ENCODE measurements around the gene EFNA5.

EFNA5 gene

GRCh38 chr5:107449369-107449768, 221.4 kb downstream of the EFNA5 start:
- no peak overlapping the region for H3K4me3 ChIP-seq (ENCODE audit: low read depth, low read length)
- DNase-seq (ENCODE audit: low read depth): no peak
- TF ChIP-seq CTCF (IDR thresholded peaks at IDR 0.05; ENCODE audit: low read depth, low read length, missing control alignments): no peak
- in situ Hi-C loops (cut with HindIII; ENCODE audit: low sequenced_read_pairs): no loop called here

- no peak for TF ChIP-seq CTCF (IDR thresholded peaks at IDR 0.05; ENCODE audit: low read depth, low read length, missing control alignments)
- DNase-seq (ENCODE audit: low read depth): no peak
- in situ Hi-C loops (cut with HindIII; ENCODE audit: low sequenced_read_pairs): no loop called here
- no peak overlapping the region for H3K4me3 ChIP-seq (ENCODE audit: low read depth, low read length)
Measured at GRCh38 chr5:107447587-107447986, 223.2 kb downstream of the EFNA5 start.

- DNase-seq (ENCODE audit: low read depth): no peak
- no peak for TF ChIP-seq CTCF (IDR thresholded peaks at IDR 0.05; ENCODE audit: low read depth, low read length, missing control alignments)
- H3K4me3 ChIP-seq (ENCODE audit: low read depth, low read length): no peak overlapping the region
- in situ Hi-C loops (cut with HindIII; ENCODE audit: low sequenced_read_pairs): no loop called here
Measured at GRCh38 chr5:107446972-107447371, 223.8 kb downstream of the EFNA5 start.

GRCh38 chr5:107444300-107444699, 226.4 kb downstream of the EFNA5 start:
- DNase-seq (ENCODE audit: low read depth): no peak

GRCh38 chr5:107443897-107444296, 226.8 kb downstream of the EFNA5 start:
- in situ Hi-C loops (cut with HindIII; ENCODE audit: low sequenced_read_pairs): no loop called here

More at GRCh38 chr5:107444300-107444699, 226.4 kb downstream of the EFNA5 start:
- no peak overlapping the region for H3K4me3 ChIP-seq (ENCODE audit: low read depth, low read length)
- no peak for TF ChIP-seq CTCF (IDR thresholded peaks at IDR 0.05; ENCODE audit: low read depth, low read length, missing control alignments)
- in situ Hi-C loops (cut with HindIII; ENCODE audit: low sequenced_read_pairs): no loop called here

GRCh38 chr5:107442452-107442851, 228.3 kb downstream of the EFNA5 start:
- in situ Hi-C loops (cut with HindIII; ENCODE audit: low sequenced_read_pairs): no loop called here
- no peak overlapping the region for H3K4me3 ChIP-seq (ENCODE audit: low read depth, low read length)
- TF ChIP-seq CTCF (IDR thresholded peaks at IDR 0.05; ENCODE audit: low read depth, low read length, missing control alignments): no peak
- DNase-seq (ENCODE audit: low read depth): no peak

More at GRCh38 chr5:107443897-107444296, 226.8 kb downstream of the EFNA5 start:
- no peak overlapping the region for H3K4me3 ChIP-seq (ENCODE audit: low read depth, low read length)
- no peak for DNase-seq (ENCODE audit: low read depth)
- no peak for TF ChIP-seq CTCF (IDR thresholded peaks at IDR 0.05; ENCODE audit: low read depth, low read length, missing control alignments)

- no peak for TF ChIP-seq CTCF (IDR thresholded peaks at IDR 0.05; ENCODE audit: low read depth, low read length, missing control alignments)
- no peak for DNase-seq (ENCODE audit: low read depth)
- no peak overlapping the region for H3K4me3 ChIP-seq (ENCODE audit: low read depth, low read length)
- in situ Hi-C loops (cut with HindIII; ENCODE audit: low sequenced_read_pairs): no loop called here
Measured at GRCh38 chr5:107439832-107440231, 230.9 kb downstream of the EFNA5 start.

Data from astrocyte of the cerebellum (primary cell).